Activated CD4-positive, alpha-beta T cell treated with anti-CD3 and anti-CD28 coated beads, Interleukin-2, amount 50 U/mL, for 16 hours (primary cell): ENCODE data around the gene CACFD1.

Source experiments
- DNase-seq: peaks from one replicate; pipeline ENCODE4 v3.0.0-alpha.2; 2020

CACFD1 gene

GRCh38 chr9:133459476-133460404 lies at the start of gene CACFD1:
Gene CACFD1 (plus strand): TSS chr9:133459978. CDS start chr9:133460067, 89 bp downstream.
- peak; percentile 87 for DNase-seq

GRCh38 chr9:133415170-133415569 lies 44.6 kb upstream of the CACFD1 start:
- DNase-seq = no peak

- peak; percentile 95 for DNase-seq
Observed at GRCh38 chr9:133417541-133418461, 42.0 kb upstream of the CACFD1 start, which contains the start of gene REXO4. Gene REXO4 (minus strand): TSS chr9:133418010. CDS start chr9:133417844, 166 bp downstream.

- no peak for DNase-seq
Observed at GRCh38 chr9:133419005-133419404, 40.8 kb upstream of the CACFD1 start.

- DNase-seq = peak; percentile 30
Observed at GRCh38 chr9:133420392-133420827, 39.4 kb upstream of the CACFD1 start.

GRCh38 chr9:133421615-133422542 lies 37.9 kb upstream of the CACFD1 start, which contains the start of gene ADAMTS13:
Gene ADAMTS13 (plus strand): TSS chr9:133422367. CDS start chr9:133422444, 77 bp downstream.
- DNase-seq = peak; percentile 60

- no peak for DNase-seq
Observed at GRCh38 chr9:133423216-133423615, 36.6 kb upstream of the CACFD1 start.

- no peak for DNase-seq
Observed at GRCh38 chr9:133424187-133424586, 35.6 kb upstream of the CACFD1 start.

GRCh38 chr9:133425049-133425632 lies 34.6 kb upstream of the CACFD1 start:
- no peak for DNase-seq

GRCh38 chr9:133426011-133426410 lies 33.8 kb upstream of the CACFD1 start:
- no peak for DNase-seq

- DNase-seq = no peak
Observed at GRCh38 chr9:133427658-133428348, 32.0 kb upstream of the CACFD1 start.

- no peak for DNase-seq
Observed at GRCh38 chr9:133428617-133429101, 31.1 kb upstream of the CACFD1 start.

GRCh38 chr9:133429214-133429613 lies 30.6 kb upstream of the CACFD1 start:
- no peak for DNase-seq

- DNase-seq = no peak
Observed at GRCh38 chr9:133429641-133430161, 30.1 kb upstream of the CACFD1 start.

- DNase-seq = no peak
Observed at GRCh38 chr9:133430244-133430643, 29.5 kb upstream of the CACFD1 start.

- no peak for DNase-seq
Observed at GRCh38 chr9:133433351-133433843, 26.4 kb upstream of the CACFD1 start.

- DNase-seq = no peak
Observed at GRCh38 chr9:133436681-133437080, 23.1 kb upstream of the CACFD1 start.

- DNase-seq = no peak
Observed at GRCh38 chr9:133437753-133438531, 21.8 kb upstream of the CACFD1 start.

GRCh38 chr9:133439337-133439736 lies 20.4 kb upstream of the CACFD1 start:
- DNase-seq = no peak
